NCI-H2196 (cell line): ENCODE results near the gene CCRL2.
"Not testable (repeated sequence)": the region's sequence is repeated elsewhere in the genome, so short reads cannot be mapped to it uniquely, and the experiment has no call there.

Source experiments
- DNase-seq: peaks from one replicate; lab custom pipeline; 2025; ENCODE audit not compliant: unreplicated experiment; lab: John Stamatoyannopoulos, UW

Gene CCRL2

GRCh38 chr3:46380471-46381221 is 26.4 kb upstream of the CCRL2 start:
- no peak for DNase-seq

- no peak for DNase-seq
Measured at GRCh38 chr3:46381625-46382024, 25.4 kb upstream of the CCRL2 start.

- DNase-seq: no peak
Measured at GRCh38 chr3:46383211-46383950, 23.7 kb upstream of the CCRL2 start.

- DNase-seq: no peak
Measured at GRCh38 chr3:46383951-46384330, 23.1 kb upstream of the CCRL2 start.

- peak; percentile 32 for DNase-seq
Measured at GRCh38 chr3:46386205-46386604, 20.9 kb upstream of the CCRL2 start.

GRCh38 chr3:46388847-46389246 is 18.2 kb upstream of the CCRL2 start:
- DNase-seq: not testable (repeated sequence)

- no peak for DNase-seq
Measured at GRCh38 chr3:46389306-46389705, 17.8 kb upstream of the CCRL2 start.

- not testable (repeated sequence) for DNase-seq
Measured at GRCh38 chr3:46391526-46391925, 15.5 kb upstream of the CCRL2 start.

GRCh38 chr3:46393011-46393410 is 14.0 kb upstream of the CCRL2 start:
- DNase-seq: no peak

- peak; percentile 18 for DNase-seq
Measured at GRCh38 chr3:46393554-46394434, 13.3 kb upstream of the CCRL2 start.

GRCh38 chr3:46395210-46395661 is 11.8 kb upstream of the CCRL2 start:
- no peak for DNase-seq

GRCh38 chr3:46395766-46396530 is 11.1 kb upstream of the CCRL2 start:
- no peak for DNase-seq

- no peak for DNase-seq
Measured at GRCh38 chr3:46397111-46397510, 9.9 kb upstream of the CCRL2 start.

- no peak for DNase-seq
Measured at GRCh38 chr3:46398186-46398955, 8.7 kb upstream of the CCRL2 start.

GRCh38 chr3:46399098-46399497 is 8.0 kb upstream of the CCRL2 start:
- no peak for DNase-seq

- DNase-seq: no peak
Measured at GRCh38 chr3:46399557-46399956, 7.5 kb upstream of the CCRL2 start.

GRCh38 chr3:46400000-46400734 is 6.9 kb upstream of the CCRL2 start:
- no peak for DNase-seq

- DNase-seq: no peak
Measured at GRCh38 chr3:46400846-46401245, 6.2 kb upstream of the CCRL2 start.

GRCh38 chr3:46401579-46401978 is 5.5 kb upstream of the CCRL2 start:
- DNase-seq: no peak
